Erythroblast (primary cell): Measurements from ENCODE around the gene MAMLD1.

Experiments
- GATA1 ChIP-seq: IDR thresholded peaks from 2 replicates; pipeline ENCODE4 v1.6.1; 2011; ENCODE audit warnings: low read depth, mild to moderate bottlenecking, control low read depth, low read length, moderate library complexity
- POLR2A ChIP-seq: IDR thresholded peaks from 2 replicates; pipeline ENCODE4 v1.6.1; 2011; ENCODE audit warnings: mild to moderate bottlenecking, low read length

- TF ChIP-seq POLR2A = no peak
- no peak for TF ChIP-seq GATA1
These were observed 42.5 kb downstream of the MAMLD1 start for GRCh38 chrX:150405576-150405975.
